Lung (tissue), 12 donors: ENCODE data around the gene AQP12B. TPM values are rescaled to one million over a fixed set of nuclear protein-coding genes. Genes with fewer than 3 reads are reported as not detected.

Experiments
- ATAC-seq: fragments of 200-7000 bp; cut with Tn5 transposase; one replicate; pipeline ENCODE4 v1.9.1; 2020; ENCODE audit warnings: moderate number of reproducible peaks; ENCODE audit not compliant: insufficient read depth, low FRiP score
- DNase-seq, 3 donors: peaks; one replicate each; pipeline ENCODE4 v3.0.0-alpha.2; 2013 to 2017
- H3K27ac ChIP-seq, 2 donors: one replicate each; pipeline ENCODE4 v1.5.1; 2013; ENCODE audit warnings: mild to moderate bottlenecking in 2 of 2, moderate library complexity in 2 of 2, control low read depth in 1 of 2, inconsistent platforms in 1 of 2, low read depth in 1 of 2, low read length in 1 of 2
- H3K27me3 ChIP-seq, 3 donors: one replicate each; pipeline ENCODE4 v1.5.1; 2013; ENCODE audit warnings: low read length in 2 of 3; ENCODE audit not compliant: control insufficient read depth in 3 of 3, insufficient read depth in 3 of 3
- H3K36me3 ChIP-seq, 4 donors: one replicate each; pipeline ENCODE4 v1.5.1; 2013; ENCODE audit warnings: low read length in 4 of 4, mild to moderate bottlenecking in 1 of 4, moderate library complexity in 1 of 4; ENCODE audit not compliant: control insufficient read depth in 4 of 4, insufficient read depth in 4 of 4
- H3K4me1 ChIP-seq, 5 donors: one replicate each; pipeline ENCODE4 v1.5.1; 2013; ENCODE audit warnings: low read length in 5 of 5, mild to moderate bottlenecking in 2 of 5, moderate library complexity in 1 of 5; ENCODE audit not compliant: control insufficient read depth in 5 of 5, insufficient read depth in 5 of 5
- H3K4me3 ChIP-seq: one replicate; pipeline ENCODE4 v1.5.1; 2013; ENCODE audit warnings: mild to moderate bottlenecking, control low read depth, moderate library complexity
- H3K9ac ChIP-seq, 2 donors: one replicate each; pipeline ENCODE4 v1.5.1; 2013; ENCODE audit warnings: low read length in 2 of 2, control low read depth in 1 of 2; ENCODE audit not compliant: insufficient read depth in 1 of 2
- H3K9me3 ChIP-seq, 4 donors: one replicate each; pipeline ENCODE4 v1.5.1; 2013; ENCODE audit warnings: low read length in 3 of 4, mild to moderate bottlenecking in 1 of 4, moderate library complexity in 1 of 4; ENCODE audit not compliant: control insufficient read depth in 4 of 4, insufficient read depth in 3 of 4
- CTCF ChIP-seq: IDR thresholded peaks from 2 replicates; pipeline ENCODE4 v1.5.1; 2012; ENCODE audit warnings: mild to moderate bottlenecking; ENCODE audit errors: control extremely low read depth, extremely low read depth
- WGBS, 2 donors: extraction: QIAGEN DNeasy Blood & Tissue Kit; methylation state at CpG; one replicate each; pipeline ENCODE4 v1.1.7; 2013; 5-methylcytosine and 5-hydroxymethylcytosine counted together
- polyA plus RNA-seq, 2 donors: library from polyadenylated mRNA; stranded (reverse); fragments of 200-250 nt; gene quantifications; one replicate each; pipeline ENCODE4 v1.2.1, GENCODE V29; 2013
- total RNA-seq, 2 donors: library from RNA; depleted of rRNA in 1 of 2; stranded (reverse); fragments of >200 nt in 1 of 2; gene quantifications; one replicate each; pipeline ENCODE4 v1.2.1, GENCODE V29; 2014 to 2021
- donor health status: control.
- donor health status: control.
- donor health status: Bipolar disorder and iron deficiency.
- donor health status: healthy.
- donor health status: DM: yes; HTN: yes; CAD: no.

AQP12B gene
- total and polyA plus RNA-seq, 4 donors = 0.15 TPM; not detected in 3

- WGBS, 2 donors = 85 to 92% methylated on average over 7 to 8 of the region's 8 CpGs
- ATAC-seq (no peak), DNase-seq (no peak)
- Histone ChIP-seq H3K9me3 (peaks cover 0 to 12% (median 2%) of the 10 kb centered on the region in 4 donors), H3K27ac (no peak overlapping the region), H3K4me3 (no peak overlapping the region), H3K36me3 (no peaks in the 10 kb centered on the region), H3K4me1 (no peaks in the 10 kb centered on the region), H3K9ac (no peak overlapping the region), H3K27me3 (peaks cover 0 to 8% (median 0%) of the 10 kb centered on the region in 3 donors)
- TF ChIP-seq CTCF = no peak
Measured at GRCh38 chr2:240637901-240638345, 44.8 kb downstream of the AQP12B start.

- no peak for DNase-seq
- WGBS, 2 donors = 82 to 90% methylated on average over 17 of the region's 17 CpGs
Measured at GRCh38 chr2:240637116-240637900, 45.4 kb downstream of the AQP12B start.

GRCh38 chr2:240636563-240637115 is 46.0 kb downstream of the AQP12B start:
- Histone ChIP-seq H3K9me3 (peaks cover 0 to 12% (median 2%) of the 10 kb centered on the region in 4 donors), H3K4me3 (no peak overlapping the region), H3K36me3 (no peaks in the 10 kb centered on the region), H3K9ac (no peak overlapping the region), H3K4me1 (no peaks in the 10 kb centered on the region), H3K27ac (no peak overlapping the region), H3K27me3 (peaks cover 0 to 8% (median 0%) of the 10 kb centered on the region in 3 donors)
- ATAC-seq = no peak
- 82 to 90% methylated on average over 11 of the region's 11 CpGs for WGBS, 2 donors
- TF ChIP-seq CTCF = no peak
- DNase-seq = no peak

More at GRCh38 chr2:240637116-240637900, 45.4 kb downstream of the AQP12B start:
- no peaks in the 10 kb centered on the region for H3K4me1 ChIP-seq
- ATAC-seq = no peak
- H3K27ac ChIP-seq = no peak overlapping the region
- peaks cover 0 to 12% (median 2%) of the 10 kb centered on the region in 4 donors for H3K9me3 ChIP-seq
- no peak for TF ChIP-seq CTCF
- no peak overlapping the region for H3K9ac ChIP-seq
- H3K27me3 ChIP-seq = peaks cover 0 to 8% (median 0%) of the 10 kb centered on the region in 3 donors
- H3K36me3 ChIP-seq = no peaks in the 10 kb centered on the region
- no peak overlapping the region for H3K4me3 ChIP-seq
